ENCODE results near the gene CERS3.
"Not testable (repeated sequence)": the region's sequence is repeated elsewhere in the genome, so short reads cannot be mapped to it uniquely, and the experiment has no call there.

CERS3 gene

DNA sequence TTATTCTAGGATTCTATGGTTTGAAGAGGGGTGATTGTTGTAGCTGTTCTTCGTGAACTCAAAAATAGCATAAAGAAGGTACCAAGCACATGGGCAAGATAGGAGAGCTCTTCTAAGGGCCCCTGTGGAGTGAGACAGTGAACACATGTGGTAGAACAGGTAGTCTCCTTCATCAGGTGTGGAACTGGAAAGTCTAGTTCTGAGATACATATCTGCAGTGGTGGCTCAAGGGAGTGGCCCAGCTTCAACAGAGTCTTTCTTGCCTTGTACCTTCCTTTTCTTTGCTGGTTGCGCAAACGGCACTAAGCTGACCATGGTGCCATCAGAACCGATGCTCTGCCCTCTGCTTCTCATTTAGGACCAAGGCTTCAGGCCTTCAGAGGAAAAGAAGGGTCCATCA lies 65.2 kb downstream of the CERS3 start:
- no peak for DNase-seq

DNA sequence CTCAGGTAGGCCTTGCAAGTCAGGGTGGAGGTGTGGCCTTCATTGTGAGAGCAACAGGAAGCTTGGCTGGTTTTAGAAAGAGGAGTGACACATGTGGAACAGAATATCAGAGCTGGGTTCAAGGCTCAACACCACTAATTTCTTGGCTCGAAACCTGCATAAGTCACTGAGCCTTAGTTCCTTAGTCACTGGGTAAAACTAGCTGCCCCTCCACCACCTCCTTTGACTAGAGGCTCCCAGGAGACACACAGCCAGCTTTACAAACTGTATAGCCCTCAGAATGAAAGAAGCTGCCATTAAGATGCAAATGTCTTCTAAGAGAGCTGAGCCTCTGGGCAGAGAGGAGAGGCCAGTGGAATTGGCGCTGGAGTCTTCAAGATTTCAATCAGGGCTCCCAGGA lies 67.7 kb downstream of the CERS3 start:
- no peak for DNase-seq

DNA sequence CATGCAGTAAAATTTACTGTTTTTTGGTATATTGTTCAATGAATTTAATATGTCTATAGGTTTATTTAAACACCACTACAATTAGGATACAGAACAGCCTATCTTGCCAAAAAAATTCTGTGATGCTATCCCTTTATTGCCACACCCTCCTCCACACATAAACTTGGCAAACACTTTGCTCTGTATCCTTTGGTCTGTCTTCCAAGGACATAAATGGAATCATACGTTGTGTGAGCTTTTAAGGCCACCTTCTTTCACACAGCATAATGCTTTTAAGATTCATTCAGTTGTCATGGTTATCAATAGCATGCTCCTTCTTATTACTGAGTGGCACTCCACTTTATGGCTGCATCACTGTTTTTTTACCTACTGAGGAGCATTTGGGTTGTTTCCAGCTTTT lies 71.5 kb downstream of the CERS3 start:
- DNase-seq: no peak

DNA sequence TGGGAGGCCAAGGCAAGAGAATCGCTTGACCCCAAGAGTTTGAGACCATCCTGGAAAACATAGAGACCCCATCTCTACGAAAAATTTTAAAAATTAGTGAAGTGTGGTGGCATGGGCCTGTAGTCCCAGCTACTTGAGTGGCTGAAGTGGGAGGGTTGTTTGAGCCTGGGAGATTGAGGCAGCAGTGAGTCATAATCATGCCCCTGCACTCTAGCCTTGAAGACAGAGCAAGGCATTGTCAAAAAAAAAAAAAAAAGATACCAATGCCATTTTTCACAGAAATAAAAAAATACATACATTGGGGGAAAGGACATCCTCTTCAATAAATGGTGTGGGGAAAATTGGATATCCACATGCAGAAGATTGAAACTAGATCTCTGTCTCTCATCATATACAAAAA lies 74.6 kb downstream of the CERS3 start:
- DNase-seq: no peak

DNA sequence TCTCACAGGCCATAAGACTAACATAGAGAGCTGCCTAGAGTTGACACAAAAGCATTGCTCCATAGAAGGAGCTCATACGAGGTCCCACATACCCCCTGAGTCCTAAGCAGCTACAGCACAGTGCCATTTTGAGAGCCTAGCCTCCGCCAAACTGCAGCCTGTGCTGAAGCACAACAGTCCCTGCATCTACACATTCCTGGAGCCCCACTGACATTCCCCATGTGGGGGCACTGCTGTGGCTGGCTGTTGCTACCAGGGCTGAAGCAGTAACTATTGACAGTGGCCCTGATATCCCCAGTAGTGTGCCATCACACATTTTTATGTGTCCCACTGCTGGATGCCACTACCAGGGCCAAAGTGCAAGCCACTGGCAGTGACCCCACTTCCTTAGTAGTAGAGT lies 80.3 kb downstream of the CERS3 start:
- no peak for DNase-seq

DNA sequence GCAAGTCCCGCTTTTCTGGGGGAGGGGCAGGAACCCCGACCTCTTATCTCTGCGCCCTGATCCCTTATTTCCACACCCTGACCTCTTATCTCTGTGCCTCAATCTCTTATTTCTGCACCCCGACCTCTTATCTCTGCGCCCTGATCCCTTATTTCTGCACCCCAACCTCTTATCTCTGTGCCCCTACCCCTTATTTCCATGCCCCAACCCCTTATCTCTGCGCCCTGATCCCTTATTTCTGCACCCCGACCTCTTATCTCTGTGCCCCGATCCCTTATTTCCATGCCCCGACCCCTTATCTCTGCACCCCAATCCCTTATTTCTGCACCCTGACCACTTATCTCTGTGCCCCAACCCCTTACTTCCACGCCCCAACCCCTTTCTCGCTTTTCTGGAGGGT lies 87.7 kb downstream of the CERS3 start:
- not testable (repeated sequence) for DNase-seq

DNA sequence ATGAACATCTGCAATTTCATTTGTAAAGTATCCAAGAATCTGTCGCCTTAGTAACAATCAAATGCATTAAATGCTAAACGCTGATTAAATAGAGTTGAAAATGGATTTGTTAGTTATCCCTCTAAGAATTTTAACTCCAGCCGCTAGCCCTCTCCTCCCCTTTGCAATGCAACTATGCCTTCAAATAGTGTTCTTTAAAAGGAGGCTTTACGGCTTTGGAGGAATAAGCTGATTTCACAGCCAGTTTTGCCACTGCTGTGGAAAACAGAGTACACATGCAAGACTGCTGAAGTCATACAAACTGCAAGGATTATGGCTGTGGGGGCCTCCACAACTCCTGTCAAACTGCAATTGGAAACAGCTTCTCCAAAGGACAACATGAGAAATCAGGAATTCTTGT lies 89.2 kb downstream of the CERS3 start:
- no peak for DNase-seq

DNA sequence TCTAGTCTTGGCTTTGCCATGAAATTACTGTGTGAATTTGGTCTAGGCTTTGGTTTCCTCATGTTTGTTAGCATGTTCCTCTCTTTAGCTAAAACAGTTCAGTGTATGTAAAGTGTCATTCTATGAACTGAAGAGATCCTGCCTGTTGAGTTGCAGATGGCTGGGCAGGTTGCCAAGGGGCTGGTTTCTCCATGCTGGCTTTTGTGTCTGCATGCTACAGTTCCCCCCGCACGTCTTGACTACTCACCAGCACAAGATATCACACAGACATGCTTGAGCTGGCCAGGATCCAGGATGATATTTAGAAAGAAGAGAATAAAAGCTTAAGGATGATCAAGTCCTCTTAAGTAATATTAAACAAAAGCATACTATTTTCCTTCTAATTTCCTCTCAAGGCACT lies 90.2 kb downstream of the CERS3 start:
- peak; percentile 45 for DNase-seq

DNA sequence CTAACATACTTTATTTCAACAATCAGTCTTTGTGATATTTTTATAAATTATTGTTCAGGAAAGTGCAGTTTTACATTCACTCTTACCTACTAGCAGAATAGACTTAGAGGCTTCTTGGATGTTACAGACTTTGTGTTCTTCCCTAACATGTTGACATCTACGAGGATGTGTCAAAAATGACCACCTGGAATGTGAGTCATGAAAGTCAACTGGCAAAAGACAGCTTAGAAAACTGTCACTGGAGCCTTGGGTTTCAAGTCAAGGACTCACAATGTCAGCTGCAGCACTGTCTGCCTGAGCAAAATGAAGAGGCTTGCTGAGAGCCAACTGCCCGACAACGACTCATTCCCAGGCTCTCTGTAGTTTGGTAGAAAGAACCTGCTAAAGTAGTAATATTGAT lies 91.5 kb downstream of the CERS3 start:
- no peak for DNase-seq

DNA sequence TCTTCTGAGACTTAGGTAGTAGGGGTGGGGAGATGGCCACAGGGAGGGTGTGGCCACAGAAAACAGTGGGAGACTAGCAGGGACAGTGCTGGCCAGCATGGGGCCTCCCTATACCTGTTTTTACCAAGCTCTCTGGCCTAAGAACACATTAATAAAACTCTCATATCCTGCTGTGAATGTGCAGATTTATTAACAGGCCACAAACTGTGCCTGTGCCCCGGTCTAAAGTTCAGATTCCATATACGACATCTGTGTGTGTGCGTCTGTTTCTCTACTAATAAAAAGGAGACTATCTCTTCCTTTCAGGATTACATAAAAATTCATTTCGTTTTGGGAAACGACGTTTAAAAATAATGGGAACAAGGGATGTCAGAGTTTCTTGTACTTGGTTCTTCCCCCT lies 94.2 kb downstream of the CERS3 start:
- no peak for DNase-seq

DNA sequence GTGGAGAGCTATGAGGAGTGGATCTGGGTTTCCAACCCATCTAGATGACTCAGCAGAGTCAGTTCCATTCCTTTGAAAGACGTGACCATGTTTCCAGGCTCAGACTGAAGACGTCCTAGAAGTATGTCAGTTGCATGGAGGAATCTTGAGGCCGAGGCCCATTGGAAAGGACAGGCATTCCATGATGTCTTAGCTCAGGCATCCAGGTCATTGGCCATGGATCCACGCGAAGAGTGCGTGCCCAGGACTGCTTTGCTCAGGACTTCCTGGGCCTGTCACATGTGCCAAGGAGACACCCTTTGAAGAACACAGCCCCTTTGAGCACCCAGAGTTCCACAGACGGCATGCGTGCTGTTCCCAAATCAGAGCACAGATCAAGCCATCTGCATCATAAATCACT lies 94.7 kb downstream of the CERS3 start:
- DNase-seq: no peak

DNA sequence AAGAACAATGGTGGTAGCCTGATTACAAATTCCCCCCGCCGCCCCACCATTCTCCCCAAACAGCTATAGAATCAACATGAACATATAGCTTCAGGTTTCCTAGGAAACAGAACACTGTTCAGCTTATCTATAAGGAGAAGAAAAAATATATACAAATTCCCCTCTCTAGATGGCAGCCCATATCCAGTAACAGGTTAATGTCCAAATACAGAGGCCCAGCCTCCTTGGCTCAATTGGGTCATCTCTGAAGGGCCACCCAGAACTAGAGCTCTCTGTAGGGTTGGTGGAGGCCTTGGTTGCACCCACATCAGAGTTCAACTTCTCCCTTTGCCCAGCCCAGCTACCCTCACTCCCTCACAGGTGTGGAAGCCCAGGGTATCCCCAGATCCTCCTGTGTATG lies 95.4 kb downstream of the CERS3 start:
- no peak for DNase-seq

DNA sequence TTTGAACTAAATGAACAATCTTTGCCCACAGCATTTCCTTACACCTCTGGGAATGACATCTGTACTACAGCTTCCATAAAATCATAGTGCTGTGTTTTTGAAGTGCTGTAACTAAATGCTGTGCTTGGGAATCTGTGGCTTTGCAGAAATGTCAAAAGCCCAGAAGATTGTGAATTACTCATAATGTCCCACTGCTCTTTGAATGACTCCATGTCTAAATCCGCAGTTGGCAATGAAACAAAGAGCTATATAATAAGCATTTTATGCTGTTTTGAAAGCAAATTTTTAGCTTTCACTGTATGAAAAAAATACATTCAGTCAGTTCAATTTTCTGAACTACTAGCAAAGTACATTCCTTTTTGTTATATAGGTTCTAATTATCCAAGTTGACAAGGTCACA lies 98.3 kb downstream of the CERS3 start:
- no peak for DNase-seq

DNA sequence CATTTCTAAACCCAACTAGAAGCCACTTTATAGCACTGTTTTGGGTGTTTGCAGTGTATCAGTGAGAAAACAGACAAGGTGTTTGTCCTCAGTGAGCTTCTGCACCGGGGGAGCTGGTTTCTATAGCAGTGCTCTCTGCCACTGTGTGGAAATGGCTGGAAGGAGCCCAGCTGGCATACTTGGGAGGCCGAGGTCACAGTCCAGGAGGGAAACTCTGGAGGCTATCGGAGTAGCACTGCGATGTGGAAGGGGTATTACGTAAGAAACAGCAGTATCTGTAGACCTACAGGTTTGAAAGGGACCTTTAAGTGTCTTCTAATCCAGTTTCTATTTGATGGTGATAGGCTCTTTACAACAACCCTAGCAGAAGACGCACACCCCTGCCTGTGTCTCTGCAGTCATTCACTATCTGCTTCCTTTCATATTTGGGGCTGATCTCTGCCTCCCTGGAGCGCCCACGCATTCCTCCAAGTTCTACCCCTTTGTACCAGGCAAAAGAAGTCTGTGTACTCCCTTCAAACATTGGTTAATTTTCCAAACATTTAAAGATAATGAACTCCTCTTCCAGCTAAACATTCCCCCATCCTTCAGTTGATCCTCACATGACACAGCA lies 99.5 kb downstream of the CERS3 start:
- no peak for DNase-seq

DNA sequence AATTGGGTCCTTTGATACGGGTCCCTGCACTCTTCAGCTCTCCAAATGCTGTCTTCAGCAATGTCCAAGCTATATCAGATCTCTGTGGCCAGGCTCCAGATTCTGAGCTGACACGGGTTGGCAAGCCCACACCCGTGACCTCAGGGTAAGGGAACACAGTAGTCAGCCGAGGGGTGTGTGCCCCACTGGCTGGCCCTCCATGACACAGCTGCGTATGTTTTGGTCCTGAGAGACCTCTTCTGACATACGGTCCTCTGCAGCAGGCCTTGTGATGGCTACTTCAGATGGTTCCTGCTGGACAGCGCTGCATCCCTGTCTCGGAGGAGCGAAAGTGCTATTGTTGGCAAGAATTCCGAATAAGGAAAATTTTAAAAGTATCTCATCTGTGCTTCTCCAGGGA lies 101.8 kb downstream of the CERS3 start:
- no peak for DNase-seq

DNA sequence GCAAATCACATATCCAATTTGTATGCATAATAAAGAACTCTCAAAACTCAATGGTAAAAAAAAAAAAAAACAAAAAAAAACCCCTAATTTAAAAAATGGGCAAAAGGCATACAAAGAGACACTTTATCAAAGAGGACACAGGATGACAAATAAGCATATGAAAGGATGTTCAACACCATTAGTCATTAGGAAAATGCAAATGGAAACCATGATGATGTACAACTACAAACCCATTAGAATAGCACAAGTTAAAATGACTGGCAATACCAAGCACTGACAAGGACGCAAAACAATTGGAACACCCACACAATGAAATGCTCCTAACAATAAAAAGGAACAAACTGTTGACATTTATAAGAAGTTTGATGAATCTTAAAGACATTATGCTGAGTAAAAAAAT lies 123.6 kb downstream of the CERS3 start:
- DNase-seq: no peak

DNA sequence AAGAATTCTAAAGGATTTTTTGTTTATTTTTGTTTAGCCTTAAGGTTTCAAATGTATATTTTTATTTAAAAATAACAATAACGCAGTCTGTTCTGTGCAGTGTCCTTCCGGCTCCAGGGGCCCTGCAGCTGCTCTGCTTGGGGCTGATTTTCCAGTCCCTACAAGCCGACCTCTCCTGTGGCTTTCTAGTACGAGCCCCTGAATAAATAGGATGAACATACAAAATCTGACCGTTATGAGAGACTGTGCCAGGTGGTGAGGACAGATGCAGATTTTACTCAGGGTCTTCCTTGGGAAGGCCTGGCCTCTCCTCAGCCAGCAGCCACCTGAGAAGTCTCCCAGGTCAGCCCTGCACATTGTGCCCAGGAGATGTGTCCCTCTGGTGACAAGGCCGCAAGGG lies 127.8 kb downstream of the CERS3 start:
- no peak for DNase-seq

DNA sequence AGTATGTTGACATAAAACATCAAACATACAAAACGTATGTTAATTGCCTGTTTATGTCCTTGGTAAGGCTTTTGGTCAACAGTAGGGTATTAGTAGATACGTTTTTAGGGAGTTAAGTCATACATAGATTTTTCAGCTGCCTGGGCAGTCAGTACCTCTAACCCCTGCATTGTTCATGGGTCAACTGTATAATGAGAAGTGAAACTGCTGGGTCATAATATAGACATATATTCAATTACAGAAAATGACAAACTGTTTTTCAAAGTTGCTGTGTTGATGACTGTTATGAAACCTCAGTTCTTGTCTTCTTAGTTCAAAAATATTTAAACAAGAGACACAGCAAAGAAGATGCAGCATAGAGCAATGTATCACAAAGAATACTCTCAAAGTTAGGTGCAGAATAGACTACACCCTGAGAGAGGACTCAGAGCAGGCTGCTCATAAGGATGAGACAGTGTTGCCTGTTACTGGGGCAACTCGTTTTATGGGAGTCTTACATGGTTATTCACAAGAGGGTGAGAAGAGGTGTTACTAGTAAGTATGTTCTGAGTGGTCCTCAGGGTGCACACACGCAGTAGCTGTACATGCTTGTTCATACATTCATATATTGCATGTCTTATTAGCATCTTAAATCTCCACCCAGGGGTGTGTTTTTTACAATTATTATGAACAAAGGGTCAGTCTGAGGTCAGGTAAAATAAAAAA lies 133.9 kb downstream of the CERS3 start:
- no peak for DNase-seq

DNA sequence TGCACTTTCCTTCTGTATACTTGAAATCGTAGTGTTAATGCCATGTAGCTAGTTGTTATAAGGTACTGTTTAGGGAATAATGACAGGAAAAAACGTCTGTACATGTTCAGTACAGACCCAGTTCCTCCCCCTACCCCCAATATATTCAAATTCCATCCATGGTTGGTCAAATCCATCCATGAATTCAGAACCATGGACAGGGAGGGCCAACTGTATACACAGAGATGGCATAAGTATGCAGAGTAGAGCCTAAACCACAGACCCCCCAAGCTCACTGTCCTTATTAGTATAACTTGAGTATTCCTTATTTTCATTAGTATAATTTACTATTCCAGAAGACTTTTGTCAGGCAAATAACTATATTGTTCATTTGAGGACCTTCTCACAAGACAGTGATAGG lies 135.7 kb downstream of the CERS3 start:
- DNase-seq: no peak

DNA sequence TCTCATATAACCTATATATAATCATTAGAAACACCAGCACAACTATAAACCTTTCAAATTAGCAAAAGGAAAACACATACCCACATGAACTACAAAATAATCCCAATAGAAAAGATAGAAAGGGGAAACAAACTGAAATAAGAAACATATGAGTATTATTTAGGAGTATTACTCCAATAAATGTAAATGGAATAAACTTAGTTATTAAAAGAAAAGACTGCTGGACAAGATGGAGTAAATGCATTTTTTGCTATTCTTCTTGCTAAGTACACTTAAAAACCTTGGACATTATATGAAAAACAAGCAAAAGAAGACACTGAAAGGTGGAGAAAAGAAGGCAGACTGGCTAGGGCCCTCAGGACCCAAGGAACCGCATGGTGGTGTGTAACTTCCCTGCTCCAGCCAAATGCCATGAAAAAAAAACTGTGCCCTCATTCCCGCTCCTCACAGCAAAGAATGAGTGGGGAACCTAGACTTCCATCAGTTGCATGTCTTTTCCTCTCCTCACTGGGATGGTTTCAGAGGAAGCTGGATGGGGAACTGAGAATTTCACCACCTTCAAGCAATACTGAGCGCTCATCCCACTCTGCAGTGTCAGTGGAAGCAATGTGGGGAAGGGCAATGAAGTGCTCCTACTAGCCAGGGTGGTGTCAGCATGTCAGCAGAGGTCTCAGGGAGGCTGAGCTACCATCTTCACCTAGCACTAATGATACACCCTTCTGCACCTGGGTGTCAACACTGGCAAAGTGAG lies 143.3 kb downstream of the CERS3 start:
- no peak for DNase-seq

DNA sequence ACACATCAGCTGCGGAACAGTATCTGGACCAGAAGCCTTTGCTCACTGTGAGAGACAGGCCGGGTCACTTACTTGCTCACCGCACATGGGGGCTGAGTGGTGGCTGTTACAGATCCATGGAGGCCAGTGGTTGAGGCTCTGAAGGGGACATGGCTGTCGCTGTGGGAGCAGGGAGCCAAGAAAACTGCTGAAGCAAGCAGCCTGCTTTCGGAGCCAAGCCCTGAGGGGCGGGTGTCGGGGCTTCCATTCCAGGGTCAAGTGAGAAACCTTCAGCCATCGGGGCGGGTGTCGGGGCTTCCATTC lies 144.7 kb downstream of the CERS3 start:
- DNase-seq: no peak

DNA sequence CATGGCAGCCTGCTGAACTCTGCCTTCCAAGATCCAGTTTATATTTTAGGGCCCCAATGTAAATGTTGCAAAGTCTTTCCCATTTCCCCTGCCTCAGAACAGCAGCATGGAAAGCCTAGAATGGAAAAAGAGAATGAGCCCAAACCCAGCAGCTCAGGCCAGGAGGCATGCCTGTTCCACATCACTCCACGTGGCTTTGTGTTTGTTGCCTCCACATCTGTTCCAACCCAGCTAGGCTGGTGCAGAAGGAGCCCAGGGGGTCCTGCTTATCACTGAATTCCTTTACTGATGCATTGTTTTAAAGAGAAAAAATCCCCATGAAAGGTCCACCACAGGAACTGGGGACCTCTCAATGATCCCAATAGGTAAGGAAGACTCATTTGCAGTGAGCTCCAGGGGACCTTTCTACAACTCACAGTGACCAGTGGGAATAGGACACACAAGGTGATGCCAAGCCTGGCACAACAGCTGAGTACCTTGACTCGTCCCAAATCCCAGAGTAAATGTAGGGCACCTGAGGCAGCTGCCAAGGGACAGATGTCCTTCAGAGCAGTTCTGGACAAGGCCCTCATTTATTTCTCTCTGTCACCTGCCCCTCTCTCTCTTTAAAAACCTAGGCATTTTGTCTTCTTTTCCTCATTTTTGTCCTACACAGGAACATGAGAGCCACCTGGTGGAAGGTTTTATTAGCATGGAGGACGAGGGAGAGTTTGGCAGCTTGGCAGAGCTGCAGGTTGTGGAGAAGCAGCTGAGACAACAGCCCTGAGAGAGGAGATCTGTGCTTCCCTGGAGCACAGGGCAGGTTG lies 145.2 kb downstream of the CERS3 start:
- DNase-seq: peak; percentile 60

DNA sequence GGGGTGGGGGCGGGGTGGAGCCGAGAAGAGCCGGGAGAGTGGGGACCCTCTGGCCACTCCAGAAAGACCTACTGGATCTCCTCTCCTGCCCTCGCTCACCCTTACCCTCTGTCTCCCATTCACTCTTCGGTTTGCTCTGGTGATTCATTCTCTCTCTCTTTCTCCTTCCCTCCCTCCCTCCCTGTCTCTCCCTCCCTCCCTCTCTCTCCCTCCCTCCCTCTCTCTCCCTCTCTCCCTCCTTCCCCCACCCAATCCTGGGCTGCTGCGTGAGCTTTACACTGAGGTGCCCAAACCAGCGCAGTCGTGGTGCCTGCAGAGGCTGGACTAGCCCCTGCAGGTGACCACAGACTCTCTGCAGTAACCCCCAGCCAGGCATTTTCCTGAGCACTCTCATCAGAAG lies 154.8 kb downstream of the CERS3 start:
- no peak for DNase-seq

Data from SHP77 treated with DMSO at 0.1 percent for 48 hours (cell line).